Heart left ventricle (tissue), 16 donors: ENCODE measurements around the gene MSI2. TPM values are rescaled to one million over a fixed set of nuclear protein-coding genes. Genes with fewer than 3 reads are reported as not detected.

Experiments used
- ATAC-seq, 4 donors: fragments of 200-7000 bp; cut with Tn5 transposase; one replicate each; pipeline ENCODE4 v1.9.1; 2020 to 2022; ENCODE audit warnings: moderate library complexity in 4 of 4, mild to moderate bottlenecking in 3 of 4, moderate number of reproducible peaks in 1 of 4
- DNase-seq, 5 donors: peaks; one replicate each; pipeline ENCODE4 v3.0.0-alpha.2; 2020
- H3K27ac ChIP-seq, 12 donors: fragments of 200-600 bp; sonication (generic) in 4 of 12; one replicate each; pipeline versions ENCODE4 v1.5.0 to v1.8.0; 2016 to 2022; ENCODE audit warnings: mild to moderate bottlenecking in 2 of 12
- H3K27me3 ChIP-seq, 9 donors: fragments of 200-600 bp; sonication (generic) in 2 of 9; one replicate each; pipeline versions ENCODE4 v1.5.1 to v1.8.0; 2016 to 2022; ENCODE audit warnings: mild to moderate bottlenecking in 3 of 9
- H3K36me3 ChIP-seq, 9 donors: fragments of 200-600 bp; sonication (generic) in 2 of 9; one replicate each; pipeline versions ENCODE4 v1.5.0 to v1.8.0; 2018 to 2022; ENCODE audit warnings: mild to moderate bottlenecking in 2 of 9
- H3K4me1 ChIP-seq, 12 donors: fragments of 200-600 bp; sonication (generic) in 4 of 12; one replicate each; pipeline versions ENCODE4 v1.5.0 to v1.8.0; 2016 to 2022; ENCODE audit warnings: mild to moderate bottlenecking in 3 of 12
- H3K4me3 ChIP-seq, 12 donors: fragments of 200-600 bp; sonication (generic) in 4 of 12; one replicate each; pipeline versions ENCODE4 v1.5.0 to v1.8.0; 2017 to 2022; ENCODE audit warnings: mild to moderate bottlenecking in 9 of 12, moderate library complexity in 4 of 12
- H3K9me3 ChIP-seq, 12 donors: fragments of 200-600 bp; sonication (generic) in 4 of 12; one replicate each; pipeline versions ENCODE4 v1.5.0 to v1.8.0; 2016 to 2022; ENCODE audit warnings: mild to moderate bottlenecking in 1 of 12
- CTCF ChIP-seq, 12 donors: fragments of 200-600 bp; sonication (generic) in 4 of 12; IDR thresholded peaks; one replicate each; pipeline versions ENCODE4 v1.5.0 to v1.8.0; 2018 to 2022; ENCODE audit warnings: antibody characterized with exemption in 12 of 12, mild to moderate bottlenecking in 5 of 12
- POLR2A ChIP-seq, 2 donors: fragments of 450-650 bp; IDR thresholded peaks; one replicate each; pipeline ENCODE4 v1.6.1; 2017; ENCODE audit warnings: antibody characterized with exemption in 2 of 2, mild to moderate bottlenecking in 2 of 2, moderate library complexity in 2 of 2
- WGBS, 4 donors: extraction: QIAGEN DNeasy Blood & Tissue Kit in 2 of 4; methylation state at CpG; one replicate each; pipeline versions ENCODE4 v1.1.5 to v1.1.7; 2013 to 2018; 5-methylcytosine and 5-hydroxymethylcytosine counted together
- intact Hi-C, 10 donors: fragments of 100-400 bp; cut with DNase I; formaldehyde crosslinking; loops; one replicate each; pipeline versions ENCODE4 v1.11.1 to v1.14.2; 2022
- polyA plus RNA-seq, 2 donors: library from polyadenylated mRNA; stranded (reverse); fragments of 200-250 nt; gene quantifications; one replicate each; pipeline ENCODE4 v1.2.3, GENCODE V29; 2013
- total RNA-seq, 9 donors: library from RNA; depleted of rRNA in 2 of 9; stranded (reverse); fragments of >200 nt in 2 of 9; fragmentation: NEBNext Ultra II Directional in 3 of 9; extraction: Animal tissue kit (Norgen Biotek cat#: 25700) in 3 of 9; gene quantifications; one replicate each; pipeline versions ENCODE4 v1.1.0 to v1.2.4, GENCODE V29; 2016 to 2023
- donor health status: ischemic (EF 13 %, LVEDD 7.1; RV severe dilation, severe dysfunction).
- donor health status: healthy with polysubstance abuse.
- donor health status: DM: no; HTN: yes; CAD: no.
- donor health status: DM: no; HTN: no; CAD: no.
- donor health status: ischemic (EF 25% LVEDD 6.9; RV normal size, moderate dysfunction).
- donor health status: ischemic (EF 25% LVEDD 5.7; RV mildly dilated, moderate dysfunction).
- donor health status: healthy.
- donor health status: DM: yes; HTN: yes; CAD: no.
- donor health status: ischemic (EF 35%, LVEDD 5.7; RV mildly dilated, moderate dysfunction).
- donor health status: nonischemic (EF 11% LVEDD 7.7; RV severe dilation, severe dysfunction).
- donor health status: DM: yes; HTN: yes; CAD: no.
- donor health status: PGD.
- donor health status: ischemic (EF 29% LVEDD 5.4; RV normal size, mild dysfunction).
- donor health status: nonischemic (EF 23%, LVEDD 6.1; RV moderate dilation, normal function).

Gene MSI2
- total and polyA plus RNA-seq, 11 donors: 35.9 to 120 (median 104) TPM

GRCh38 chr17:57236686-57237299, 19.5 kb upstream of the MSI2 start:
- no peak overlapping the region for H3K27ac ChIP-seq
- no peak overlapping the region for H3K4me3 ChIP-seq
- H3K36me3 ChIP-seq: no peaks in the 10 kb centered on the region
- peaks cover 0 to 4% (median 0%) of the 10 kb centered on the region in 9 donors for H3K27me3 ChIP-seq
- DNase-seq (no peak), ATAC-seq (no peak)
- WGBS, 4 donors: 87 to 93% (median 90%) methylated on average over 5 of the region's 5 CpGs
- no peaks in the 10 kb centered on the region for H3K9me3 ChIP-seq
- TF ChIP-seq CTCF (IDR thresholded peaks at IDR 0.05): no peak
- TF ChIP-seq POLR2A (IDR thresholded peaks at IDR 0.05): no peak
- H3K4me1 ChIP-seq: peaks cover 0 to 3% (median 0%) of the 10 kb centered on the region in 12 donors
- intact Hi-C loops: no loop called here

GRCh38 chr17:57240648-57241047, 15.7 kb upstream of the MSI2 start:
- no peak for DNase-seq
- Histone ChIP-seq H3K4me3 (no peak overlapping the region), H3K27me3 (peaks cover 0 to 4% (median 0%) of the 10 kb centered on the region in 9 donors), H3K9me3 (no peaks in the 10 kb centered on the region), H3K36me3 (no peaks in the 10 kb centered on the region), H3K27ac (no peak overlapping the region), H3K4me1 (peaks cover 0 to 17% (median 12%) of the 10 kb centered on the region in 12 donors)
- ATAC-seq: no peak
- TF ChIP-seq CTCF (IDR thresholded peaks at IDR 0.05): no peak
- TF ChIP-seq POLR2A (IDR thresholded peaks at IDR 0.05): no peak
- WGBS, 4 donors: 91 to 94% (median 94%) methylated on average over 3 of the region's 3 CpGs
- intact Hi-C loops: loop anchor here in 9 of 10 donors (2.0 to 10.0 kb wide), 15 partner anchors 106 to 872 kb away; partner anchors contain the start of gene CCDC182 (in 5 of the 9)

- DNase-seq: peak in 4 of 5 donors; percentile 31 to 57 (median 48)
- no peaks in the 10 kb centered on the region for H3K9me3 ChIP-seq
- ATAC-seq: peak; percentile 94 to 97 (median 95)
- H3K4me3 ChIP-seq: no peak overlapping the region
- H3K27me3 ChIP-seq: peaks cover 0 to 4% (median 0%) of the 10 kb centered on the region in 9 donors
- peak overlapping the region in 8 of 12 donors; percentile 14 to 67 (median 34) for H3K27ac ChIP-seq
- intact Hi-C loops: loop anchor here (2.0 to 10.0 kb wide), 15 partner anchors 107 to 870 kb away; partner anchors contain the start of gene CCDC182 (in 5 of the 10)
- H3K4me1 ChIP-seq: peaks cover 0 to 17% (median 12%) of the 10 kb centered on the region in 12 donors
- no peak for TF ChIP-seq POLR2A (IDR thresholded peaks at IDR 0.05)
- no peak for TF ChIP-seq CTCF (IDR thresholded peaks at IDR 0.05)
- no peaks in the 10 kb centered on the region for H3K36me3 ChIP-seq
- WGBS, 4 donors: 21 to 45% (median 28%) methylated on average over 7 of the region's 7 CpGs
These were observed 14.2 kb upstream of the MSI2 start for GRCh38 chr17:57242148-57242547.

- TF ChIP-seq CTCF (IDR thresholded peaks at IDR 0.05) (peak; percentile 95 to 99 (median 97)), POLR2A (IDR thresholded peaks at IDR 0.05) (no peak)
- 25 to 36% (median 28%) methylated on average over 13 of the region's 13 CpGs for WGBS, 4 donors
- peaks cover 0 to 4% (median 0%) of the 10 kb centered on the region in 9 donors for H3K27me3 ChIP-seq
- H3K4me1 ChIP-seq: peaks cover 0 to 17% (median 12%) of the 10 kb centered on the region in 12 donors
- peak; percentile 38 to 73 (median 60) for DNase-seq
- H3K27ac ChIP-seq: peak overlapping the region in 6 of 12 donors; percentile 16 to 67 (median 41)
- H3K4me3 ChIP-seq: no peak overlapping the region
- H3K36me3 ChIP-seq: no peaks in the 10 kb centered on the region
- H3K9me3 ChIP-seq: no peaks in the 10 kb centered on the region
- intact Hi-C loops: loop anchor here (2.0 to 10.0 kb wide), 15 partner anchors 108 to 869 kb away; partner anchors contain the start of gene CCDC182 (in 5 of the 10)
- peak; percentile 58 to 85 (median 74) for ATAC-seq
These were observed 13.1 kb upstream of the MSI2 start for GRCh38 chr17:57243171-57243622.
